Measurements from ENCODE around the gene SAMD10.

- TF ChIP-seq POLR2A (IDR thresholded peaks at IDR 0.05; ENCODE audit: control extremely low read depth in 1 of 2, low read depth in 2 of 2, low read length in 2 of 2) (no peak), CTCF (IDR thresholded peaks at IDR 0.05; ENCODE audit: control extremely low read depth in 1 of 3, insufficient read depth in 1 of 3, low read depth in 1 of 3, low read length in 3 of 3) (no peak), POLR2AphosphoS5 (IDR thresholded peaks at IDR 0.05; ENCODE audit: low read depth, low read length) (no peak), RAD21 (IDR thresholded peaks at IDR 0.05 in 1 of 2, conservative IDR thresholded peaks at IDR 0.05 in 1 of 2; ENCODE audit: low read depth in 2 of 2, low read length in 2 of 2) (no peak)
Observed at GRCh38 chr20:63924241-63924640, 55.2 kb downstream of the SAMD10 start.

All from H1 (cell line).